SK-N-SH treated with all-trans-retinoic acid at 6 μM for 48 hours (cell line): ENCODE measurements around the gene ZNF136.

ENCODE experiments used
- ATAC-seq: fragments of 200-7000 bp; cut with Tn5 transposase; 3 replicates; pipeline ENCODE4 v1.9.1; 2020; ENCODE audit warnings: mild to moderate bottlenecking, moderate library complexity
- ISL1 ChIP-seq: fragments of 250-450 bp; sonication (Bioruptor Pico); IDR thresholded peaks from 2 replicates; pipeline ENCODE4 v2.1.2; 2022; ENCODE audit warnings: mild to moderate bottlenecking, moderate library complexity
- TCF4 ChIP-seq: fragments of 250-450 bp; sonication (Bioruptor Pico); IDR thresholded peaks from 2 replicates; pipeline ENCODE4 v1.8.0; 2021; ENCODE audit warnings: mild to moderate bottlenecking, moderate library complexity, borderline replicate concordance
- ZC3H10 ChIP-seq: fragments of 250-450 bp; sonication (Bioruptor Pico); IDR thresholded peaks from 2 replicates; pipeline ENCODE4 v1.5.1; 2021; ENCODE audit warnings: mild to moderate bottlenecking, moderate library complexity

Gene ZNF136

GRCh38 chr19:12237143-12237839 lies 74.4 kb downstream of the ZNF136 start:
- no peak for TF ChIP-seq TCF4 (CRISPR knock-in tag)
- TF ChIP-seq ISL1 (CRISPR knock-in tag) = no peak
- no peak for TF ChIP-seq ZC3H10 (CRISPR knock-in tag)
- TF ChIP-seq, all 23 proteins: peak for 0
- ATAC-seq = no peak
